Loucy (cell line): ENCODE data around the gene RNASE8.
"Not testable (repeated sequence)": the region's sequence is repeated elsewhere in the genome, so short reads cannot be mapped to it uniquely, and the experiment has no call there.

Experiments used
- H2AFZ ChIP-seq: fragments of 200-600 bp; sonication (generic); 2 replicates; pipeline ENCODE4 v1.6.0; 2016; ENCODE audit warnings: antibody characterized with exemption, mild to moderate bottlenecking, low read length, moderate library complexity
- H3F3A ChIP-seq: fragments of 200-600 bp; 2 replicates; pipeline ENCODE4 v1.6.0; 2016; ENCODE audit warnings: antibody characterized with exemption, low read depth, mild to moderate bottlenecking
- H3K27me3 ChIP-seq: fragments of 200-600 bp; sonication (generic); 2 replicates; pipeline ENCODE4 v1.6.1; 2014; ENCODE audit warnings: low read length, mild to moderate bottlenecking; ENCODE audit not compliant: insufficient read depth, poor library complexity, severe bottlenecking
- H3K36me3 ChIP-seq: fragments of 200-600 bp; sonication (generic); 2 replicates; pipeline ENCODE4 v1.6.1; 2016; ENCODE audit warnings: low read length; ENCODE audit not compliant: insufficient read depth
- H3K4me1 ChIP-seq: fragments of 200-600 bp; sonication (generic); 2 replicates; pipeline ENCODE4 v1.5.1; 2014; ENCODE audit warnings: low read length, mild to moderate bottlenecking; ENCODE audit not compliant: insufficient read depth, poor library complexity, severe bottlenecking
- H3K4me2 ChIP-seq: fragments of 200-600 bp; sonication (generic); 2 replicates; pipeline ENCODE4 v1.6.0; 2014; ENCODE audit warnings: antibody characterized with exemption, low read length, low read depth, mild to moderate bottlenecking; ENCODE audit not compliant: poor library complexity, severe bottlenecking
- H3K4me3 ChIP-seq: fragments of 200-600 bp; sonication (generic); 2 replicates; pipeline ENCODE4 v1.5.1; 2014; ENCODE audit warnings: low read length, mild to moderate bottlenecking, mixed read lengths; ENCODE audit not compliant: poor library complexity, severe bottlenecking
- H3K79me2 ChIP-seq: fragments of 200-600 bp; sonication (generic); 2 replicates; pipeline ENCODE4 v1.6.1; 2014; ENCODE audit warnings: low read length; ENCODE audit not compliant: insufficient read depth
- H3K9ac ChIP-seq: fragments of 200-600 bp; sonication (generic); 2 replicates; pipeline ENCODE4 v1.6.0; 2014; ENCODE audit warnings: mild to moderate bottlenecking, low read depth, low read length, moderate library complexity; ENCODE audit not compliant: poor library complexity, severe bottlenecking
- H3K9me2 ChIP-seq: fragments of 200-600 bp; sonication (generic); replicated peaks from 2 replicates; pipeline ENCODE4 v1.6.1; 2016; ENCODE audit warnings: low read depth, low read length, mixed read lengths
- H3K9me3 ChIP-seq: fragments of 200-600 bp; sonication (generic); 2 replicates; pipeline ENCODE4 v1.6.1; 2014; ENCODE audit warnings: mild to moderate bottlenecking, antibody characterized with exemption, low read length, low read depth; ENCODE audit not compliant: insufficient read depth
- H4K20me1 ChIP-seq: fragments of 200-600 bp; sonication (generic); 2 replicates; pipeline ENCODE4 v1.6.0; 2014; ENCODE audit warnings: antibody characterized with exemption, low read length, mild to moderate bottlenecking; ENCODE audit not compliant: insufficient read depth, poor library complexity, severe bottlenecking
- EZH2phosphoT487 ChIP-seq: fragments of 200-600 bp; IDR thresholded peaks from 2 replicates; pipeline ENCODE4 v1.6.1; 2018; ENCODE audit warnings: antibody characterized with exemption, mild to moderate bottlenecking, moderate library complexity, borderline replicate concordance
- TF ChIP-seq, protein P1 (sequence below): fragments of 200-600 bp; sonication (generic); conservative IDR thresholded peaks from 2 replicates; pipeline ENCODE4 v1.5.1; 2014; ENCODE audit warnings: mild to moderate bottlenecking, antibody characterized with exemption, low read length

The RNASE8 gene

GRCh38 chr14:21039585-21040369 lies 17.8 kb upstream of the RNASE8 start:
- Histone ChIP-seq H3K79me2 (no peaks in the 10 kb centered on the region), H3K9me2 (no peaks in the 10 kb centered on the region), H4K20me1 (no peaks in the 10 kb centered on the region), H3K9ac (peak overlapping the region; percentile 8), H3K4me2 (no peak overlapping the region), H3K4me3 (no peak overlapping the region), H3K27me3 (no peaks in the 10 kb centered on the region), H2AFZ (peak overlapping the region; percentile 65), H3K9me3 (no peaks in the 10 kb centered on the region), H3K36me3 (no peaks in the 10 kb centered on the region), H3K4me1 (peaks cover 25% of the 10 kb centered on the region), H3F3A (no peaks in the 10 kb centered on the region)
- no peak for TF ChIP-seq EZH2phosphoT487
- TF ChIP-seq, protein P1, sequence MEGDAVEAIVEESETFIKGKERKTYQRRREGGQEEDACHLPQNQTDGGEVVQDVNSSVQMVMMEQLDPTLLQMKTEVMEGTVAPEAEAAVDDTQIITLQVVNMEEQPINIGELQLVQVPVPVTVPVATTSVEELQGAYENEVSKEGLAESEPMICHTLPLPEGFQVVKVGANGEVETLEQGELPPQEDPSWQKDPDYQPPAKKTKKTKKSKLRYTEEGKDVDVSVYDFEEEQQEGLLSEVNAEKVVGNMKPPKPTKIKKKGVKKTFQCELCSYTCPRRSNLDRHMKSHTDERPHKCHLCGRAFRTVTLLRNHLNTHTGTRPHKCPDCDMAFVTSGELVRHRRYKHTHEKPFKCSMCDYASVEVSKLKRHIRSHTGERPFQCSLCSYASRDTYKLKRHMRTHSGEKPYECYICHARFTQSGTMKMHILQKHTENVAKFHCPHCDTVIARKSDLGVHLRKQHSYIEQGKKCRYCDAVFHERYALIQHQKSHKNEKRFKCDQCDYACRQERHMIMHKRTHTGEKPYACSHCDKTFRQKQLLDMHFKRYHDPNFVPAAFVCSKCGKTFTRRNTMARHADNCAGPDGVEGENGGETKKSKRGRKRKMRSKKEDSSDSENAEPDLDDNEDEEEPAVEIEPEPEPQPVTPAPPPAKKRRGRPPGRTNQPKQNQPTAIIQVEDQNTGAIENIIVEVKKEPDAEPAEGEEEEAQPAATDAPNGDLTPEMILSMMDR, result peak; percentile 81

GRCh38 chr14:21040370-21040925 lies 17.2 kb upstream of the RNASE8 start:
- H3K4me3 ChIP-seq, result no peak overlapping the region
- H3K9me3 ChIP-seq, result no peaks in the 10 kb centered on the region
- H3K36me3 ChIP-seq, result no peaks in the 10 kb centered on the region
- H3K9ac ChIP-seq, result no peak overlapping the region
- no peaks in the 10 kb centered on the region for H3K79me2 ChIP-seq
- no peaks in the 10 kb centered on the region for H4K20me1 ChIP-seq
- no peak overlapping the region for H2AFZ ChIP-seq
- no peak for TF ChIP-seq EZH2phosphoT487
- TF ChIP-seq, protein P1, result 0 out of 2 replicates have a peak, but pooled peaks have one; percentile 5
- no peak overlapping the region for H3K4me2 ChIP-seq
- no peaks in the 10 kb centered on the region for H3F3A ChIP-seq
- H3K27me3 ChIP-seq, result no peaks in the 10 kb centered on the region
- H3K4me1 ChIP-seq, result peaks cover 32% of the 10 kb centered on the region
- no peaks in the 10 kb centered on the region for H3K9me2 ChIP-seq

GRCh38 chr14:21040941-21041340 lies 16.7 kb upstream of the RNASE8 start:
- H4K20me1 ChIP-seq, H2AFZ ChIP-seq, H3K36me3 ChIP-seq, H3K79me2 ChIP-seq, H3K9ac ChIP-seq, H3K4me3 ChIP-seq, H3K27me3 ChIP-seq, H3K9me2 ChIP-seq, H3K4me2 ChIP-seq, H3F3A ChIP-seq, H3K9me3 ChIP-seq: not testable (repeated sequence)
- peaks cover 34% of the 10 kb centered on the region for H3K4me1 ChIP-seq
